HG03135 (cell line): ENCODE results near the gene CLIC4.
"Not testable (repeated sequence)": the region's sequence is repeated elsewhere in the genome, so short reads cannot be mapped to it uniquely, and the experiment has no call there.

Experiments
- ATAC-seq: cut with Tn5 transposase; IDR thresholded peaks from one replicate; pipeline ENCODE4 v1.9.1; 2021; ENCODE audit warnings: mild to moderate bottlenecking, moderate library complexity; ENCODE audit not compliant: unreplicated experiment

Gene CLIC4

DNA sequence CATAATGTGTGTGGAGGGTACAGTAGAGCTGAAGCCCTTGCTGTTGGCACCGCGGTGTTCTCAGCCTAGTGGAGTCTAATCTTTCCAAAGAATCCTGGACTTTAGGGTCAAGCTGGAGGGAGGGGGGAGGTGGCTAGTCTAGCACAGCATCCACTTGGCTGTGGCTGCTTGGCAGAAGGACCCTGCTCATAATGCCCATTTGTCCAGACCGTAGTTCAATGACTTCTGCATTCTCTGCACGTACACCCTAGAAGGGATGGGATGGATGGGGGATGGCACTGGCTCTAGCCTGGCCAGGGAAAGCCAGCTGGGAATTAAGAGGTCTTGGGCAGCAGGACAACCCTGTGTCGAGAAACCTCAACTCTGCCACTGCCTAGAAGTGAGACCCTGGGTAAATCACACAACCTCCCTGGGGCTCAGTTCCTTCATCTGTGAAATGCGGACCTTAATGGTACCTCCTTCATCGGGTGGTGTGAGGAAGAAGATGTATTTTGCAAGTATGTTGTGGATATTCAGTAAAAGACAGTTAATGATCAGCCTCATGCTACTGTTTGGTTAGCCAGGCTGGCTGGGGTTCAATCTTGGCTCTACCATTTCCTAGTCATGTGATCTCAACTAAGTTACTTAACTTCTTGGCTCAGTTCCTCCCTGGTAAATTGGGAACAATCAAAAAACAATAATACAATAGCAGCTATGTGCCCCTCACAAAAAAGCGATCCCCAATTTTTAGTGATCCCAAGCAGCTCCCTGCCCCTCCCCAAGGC is 27.2 kb upstream of the CLIC4 start:
- no peak for ATAC-seq

DNA sequence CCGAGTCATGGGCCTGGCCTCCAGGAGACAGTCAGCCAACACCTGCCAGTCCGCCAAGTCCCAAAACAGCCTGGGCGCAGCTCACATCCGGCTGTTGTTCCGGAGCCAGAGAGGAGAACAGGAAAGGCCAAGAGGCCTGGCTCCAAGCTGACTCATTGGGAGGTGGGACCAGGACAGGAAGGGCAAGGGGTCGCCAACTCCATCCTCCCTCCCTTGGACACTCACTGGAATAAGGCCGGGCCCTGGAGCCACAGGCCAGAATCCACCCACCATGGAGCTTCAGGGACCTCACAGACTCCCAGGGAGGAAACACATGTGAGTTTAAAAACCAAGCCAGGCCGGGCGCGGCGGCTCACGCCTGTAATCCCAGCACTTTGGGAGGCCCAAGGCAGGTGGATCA is 25.1 kb upstream of the CLIC4 start:
- no peak for ATAC-seq

DNA sequence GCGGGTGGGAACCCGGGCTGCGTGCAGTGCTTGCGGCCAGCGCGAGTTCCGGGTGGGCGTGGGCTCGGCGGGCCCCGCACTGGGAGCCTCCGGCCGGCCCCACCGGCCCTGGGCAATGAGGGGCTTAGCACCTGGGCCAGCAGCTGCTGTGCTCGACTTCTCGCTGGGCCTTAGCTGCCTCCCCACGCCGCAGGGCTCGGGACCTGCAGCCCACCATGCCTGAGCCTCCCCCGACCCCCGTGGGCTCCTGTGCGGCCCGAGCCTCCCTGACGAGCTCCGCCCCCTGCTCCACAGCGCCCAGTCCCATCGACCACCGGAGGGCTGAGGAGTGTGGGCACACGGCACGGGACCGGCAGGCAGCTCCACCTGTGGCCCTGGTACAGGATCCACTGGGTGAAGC is 23.7 kb upstream of the CLIC4 start:
- no peak for ATAC-seq

DNA sequence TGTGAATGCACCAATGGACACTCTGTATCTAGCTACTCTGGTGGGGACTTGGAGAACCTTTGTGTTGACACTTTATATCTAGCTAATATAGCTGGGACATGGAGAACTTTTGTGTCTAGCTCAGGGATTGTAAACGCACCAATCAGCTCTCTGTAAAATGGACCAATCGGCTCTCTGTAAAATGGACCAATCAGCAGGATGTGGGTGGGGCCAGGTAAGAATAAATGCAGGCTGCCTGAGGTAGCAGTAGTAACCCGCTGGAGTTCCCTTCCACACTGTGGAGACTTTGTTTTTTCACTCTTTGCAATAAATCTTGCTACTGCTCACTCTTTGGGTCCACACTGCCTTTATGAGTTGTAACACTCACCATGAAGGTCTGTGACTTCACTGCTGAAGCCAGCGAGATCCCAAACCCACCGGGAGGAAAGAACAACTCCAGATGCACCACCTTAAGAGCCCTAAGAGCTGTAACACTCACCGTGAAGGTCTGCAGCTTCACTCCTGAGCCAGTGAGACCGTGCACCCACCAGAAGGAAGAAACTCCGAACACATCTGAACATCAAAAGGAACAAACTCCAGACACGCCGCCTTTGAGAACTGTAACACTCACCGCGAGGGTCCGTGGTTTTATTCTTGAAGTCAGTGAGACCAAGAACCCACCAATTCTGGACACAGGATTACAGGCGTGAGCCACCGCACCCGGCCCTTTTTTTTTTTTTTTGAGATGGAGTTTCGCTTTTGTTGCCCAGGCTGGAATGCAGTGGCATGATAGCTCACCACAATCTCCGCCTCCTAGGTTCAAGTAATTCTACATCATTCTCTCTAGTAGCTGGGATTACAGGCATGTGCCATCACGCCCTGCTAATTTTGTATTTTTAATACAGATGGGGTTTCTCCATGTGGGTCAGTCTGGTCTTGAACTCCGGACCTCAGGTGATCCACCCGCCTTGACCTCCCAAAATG is 22.9 kb upstream of the CLIC4 start:
- not testable (repeated sequence) for ATAC-seq

DNA sequence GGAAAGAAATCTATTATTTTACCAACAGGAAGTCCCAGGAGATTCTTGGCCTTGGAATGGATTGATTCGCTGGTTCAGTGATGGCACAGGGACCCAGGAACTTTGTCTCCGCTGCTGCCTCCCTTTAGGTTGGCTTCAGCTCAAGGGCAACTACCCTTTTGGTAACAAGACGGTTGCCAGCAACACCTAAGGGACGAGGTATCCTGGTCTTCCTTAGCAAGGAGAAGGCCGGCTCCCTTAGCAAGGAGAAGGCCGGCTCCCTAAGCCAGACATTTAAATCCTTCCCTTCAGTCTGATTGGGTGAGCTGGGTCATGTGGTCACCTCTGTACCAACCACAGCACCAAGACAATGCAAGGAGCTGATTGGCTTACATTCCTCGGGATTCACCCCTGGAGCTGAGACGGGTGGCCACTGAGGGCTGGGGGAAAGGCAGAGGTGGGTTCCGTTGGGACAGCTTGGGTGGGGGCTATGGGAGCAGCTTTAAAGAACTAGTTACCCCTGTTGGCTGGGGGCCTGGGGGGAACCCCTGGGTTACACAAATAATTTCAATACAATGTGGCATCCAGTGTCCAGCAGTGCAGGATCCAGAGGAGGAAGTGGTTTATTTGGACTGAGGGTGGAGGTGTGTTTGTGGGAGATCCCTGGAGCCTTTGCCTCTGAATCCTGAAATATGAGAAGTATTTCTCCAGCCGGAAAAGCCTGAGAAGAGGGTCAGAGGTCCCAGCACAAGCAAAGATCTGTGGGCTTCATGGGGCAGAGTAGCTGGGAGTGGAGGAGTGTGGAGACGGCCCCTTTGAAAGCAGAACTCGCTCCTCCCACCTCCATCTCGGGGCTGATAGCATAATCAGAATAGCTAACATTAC is 20.7 kb upstream of the CLIC4 start:
- no peak for ATAC-seq

DNA sequence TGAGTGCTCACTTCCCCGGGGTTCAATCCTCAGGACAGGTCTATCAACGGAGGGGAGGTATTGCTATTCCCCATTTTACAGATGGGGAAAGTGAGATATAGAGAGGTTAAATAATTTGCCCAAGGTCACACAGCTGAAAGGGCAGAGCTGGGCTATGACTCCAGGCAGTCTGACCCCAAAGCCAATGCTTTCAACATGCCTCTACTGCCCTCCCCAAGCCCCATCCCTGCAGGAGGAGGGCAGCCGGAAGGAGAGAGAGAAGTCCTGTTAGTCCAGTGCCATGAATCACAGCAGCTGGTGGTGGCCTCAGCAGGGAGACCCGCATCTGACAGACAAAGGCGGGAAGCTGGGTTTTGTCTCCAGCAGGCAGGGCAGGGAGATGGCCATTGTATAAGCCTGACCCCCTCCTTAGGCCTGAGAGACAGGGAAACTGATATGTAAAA is 20.0 kb upstream of the CLIC4 start:
- ATAC-seq, result no peak

DNA sequence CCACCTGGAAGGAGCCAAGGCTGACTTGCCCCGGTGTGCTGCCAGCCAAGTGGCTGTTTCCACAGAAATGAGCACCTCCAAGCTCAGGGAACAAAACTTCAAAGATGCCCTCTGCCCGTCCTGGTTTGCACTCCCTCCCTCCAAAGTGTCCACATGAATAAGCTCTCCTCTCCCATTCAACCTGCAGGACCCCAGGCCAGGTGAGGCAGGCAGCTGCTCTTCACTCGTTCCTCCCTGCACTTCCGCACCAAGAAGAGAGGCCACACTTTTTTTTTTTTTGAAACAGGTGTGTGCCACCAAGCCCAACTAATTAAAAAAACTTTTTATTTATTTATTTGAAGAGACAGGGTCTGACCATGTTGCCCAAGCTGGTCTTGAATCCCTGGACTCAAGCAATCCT is 18.5 kb upstream of the CLIC4 start:
- ATAC-seq, result no peak

DNA sequence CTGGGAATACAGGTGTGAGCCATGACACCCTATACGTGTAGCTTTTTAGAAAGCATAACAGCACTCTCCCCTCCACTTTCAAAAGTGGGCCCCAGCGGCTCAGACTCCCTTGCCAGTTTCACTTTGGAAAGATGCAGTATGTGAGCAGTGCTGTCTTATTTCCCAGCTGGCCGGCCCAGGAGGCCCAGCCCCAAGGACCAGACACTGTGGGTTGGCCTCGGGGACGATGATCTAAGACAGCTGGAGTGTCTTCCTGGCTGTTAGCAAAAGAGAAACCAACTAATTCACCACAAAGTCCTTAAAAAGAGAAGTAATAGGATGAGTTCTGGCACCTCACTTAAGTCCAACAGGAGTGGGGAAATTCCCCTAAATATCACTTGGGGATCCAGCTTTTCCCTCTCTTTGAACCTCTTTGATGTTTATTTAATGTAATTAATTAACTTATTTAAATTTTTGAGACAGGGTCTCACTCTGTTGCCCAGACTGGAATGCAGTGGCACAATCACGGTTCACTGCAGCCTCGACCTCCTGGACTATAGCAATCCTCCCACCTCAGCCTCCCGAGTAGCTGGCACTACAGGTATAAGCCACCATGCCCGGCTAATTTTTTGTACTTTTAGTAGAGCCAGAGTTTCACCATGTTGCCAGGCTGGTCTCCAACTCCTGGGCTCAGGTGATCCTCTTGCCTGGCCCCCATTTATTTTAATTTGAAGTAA is 17.6 kb upstream of the CLIC4 start:
- peak; percentile 77 for ATAC-seq

DNA sequence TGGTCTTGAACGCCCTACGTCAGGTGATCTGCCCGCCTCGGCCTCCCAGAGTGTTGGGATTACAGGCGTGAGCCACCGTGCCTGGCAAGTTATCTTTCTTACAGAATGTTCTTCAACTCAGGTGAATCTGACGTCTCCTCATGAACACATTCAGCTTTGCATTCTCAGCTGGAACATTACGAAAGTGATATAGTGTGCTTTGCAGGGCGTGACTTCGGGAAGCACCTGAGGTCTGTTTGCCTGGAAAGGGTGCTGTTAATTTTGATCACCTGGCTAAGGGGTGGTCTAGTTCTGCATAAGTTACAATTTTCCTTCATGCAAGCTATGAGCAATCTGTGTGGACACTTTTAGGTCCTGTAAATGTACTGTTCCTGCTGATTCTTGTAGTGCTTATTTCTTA is 16.3 kb upstream of the CLIC4 start:
- no peak for ATAC-seq

DNA sequence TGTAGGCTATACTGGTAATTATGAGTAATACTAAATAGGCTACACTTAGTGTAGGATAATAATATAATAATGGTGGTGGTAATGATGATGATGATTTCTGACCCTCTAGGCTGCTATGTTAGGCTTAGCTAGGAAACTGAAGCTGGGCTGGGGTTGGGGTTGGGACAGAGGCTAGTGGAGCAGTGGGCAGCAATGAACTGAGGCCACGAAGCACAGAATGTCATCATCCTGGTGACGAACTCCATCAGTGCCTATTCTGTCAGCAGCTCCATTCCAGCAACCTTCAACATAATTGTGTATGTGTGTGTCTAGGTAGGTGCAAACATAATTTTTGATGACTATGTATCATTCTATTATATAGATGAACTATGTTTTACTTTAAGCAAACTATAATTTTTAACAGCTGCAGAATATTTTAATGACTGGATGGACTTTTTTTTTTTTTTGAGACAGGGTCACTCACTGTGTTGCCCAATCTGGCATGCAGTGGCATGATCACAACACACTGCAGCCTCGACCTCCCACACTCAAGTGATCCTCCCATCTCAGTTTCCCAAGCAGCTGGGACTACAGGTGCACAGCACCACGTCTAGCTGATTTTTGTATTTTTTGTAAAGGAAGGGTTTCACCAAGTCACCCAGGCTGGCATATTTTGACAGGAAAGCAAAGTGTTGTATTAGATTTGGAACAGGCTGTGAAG is 12.9 kb upstream of the CLIC4 start:
- no peak for ATAC-seq

DNA sequence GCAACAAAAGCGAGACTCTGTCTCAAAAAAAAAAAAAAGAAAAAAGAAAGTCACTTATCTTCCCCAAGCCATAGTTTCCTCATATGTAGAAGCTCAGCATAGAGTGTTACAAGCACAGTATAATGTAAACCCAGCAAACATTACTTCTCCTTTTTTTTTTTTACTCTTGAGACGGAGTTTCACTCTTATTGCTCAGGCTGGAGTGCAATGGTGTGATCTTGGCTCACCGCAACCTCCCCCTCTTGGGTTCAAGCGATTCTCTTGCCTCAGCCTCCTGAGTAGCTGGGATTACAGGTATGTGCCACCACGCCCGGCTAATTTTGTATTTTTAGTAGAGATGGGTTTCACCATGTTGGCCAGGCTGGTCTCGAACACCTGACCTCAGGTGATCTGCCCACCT is 11.9 kb upstream of the CLIC4 start:
- ATAC-seq, result not testable (repeated sequence)

DNA sequence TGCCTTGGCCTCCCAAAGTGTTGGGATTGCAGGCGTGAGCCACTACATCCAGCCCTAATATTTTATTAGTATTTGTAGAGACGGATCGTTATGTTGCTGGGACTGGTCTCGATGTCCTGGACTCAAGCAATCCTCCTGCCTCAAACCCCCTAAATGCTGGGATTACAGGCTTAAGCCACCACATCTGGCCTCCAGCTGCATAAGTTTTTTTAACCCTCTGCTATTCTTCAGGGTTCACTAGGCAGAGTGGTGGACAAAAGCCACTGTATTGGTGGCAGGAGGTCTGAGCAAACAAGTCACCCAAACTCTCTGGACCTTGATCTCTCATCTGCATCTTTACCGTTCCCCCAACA is 10.1 kb upstream of the CLIC4 start:
- no peak for ATAC-seq

DNA sequence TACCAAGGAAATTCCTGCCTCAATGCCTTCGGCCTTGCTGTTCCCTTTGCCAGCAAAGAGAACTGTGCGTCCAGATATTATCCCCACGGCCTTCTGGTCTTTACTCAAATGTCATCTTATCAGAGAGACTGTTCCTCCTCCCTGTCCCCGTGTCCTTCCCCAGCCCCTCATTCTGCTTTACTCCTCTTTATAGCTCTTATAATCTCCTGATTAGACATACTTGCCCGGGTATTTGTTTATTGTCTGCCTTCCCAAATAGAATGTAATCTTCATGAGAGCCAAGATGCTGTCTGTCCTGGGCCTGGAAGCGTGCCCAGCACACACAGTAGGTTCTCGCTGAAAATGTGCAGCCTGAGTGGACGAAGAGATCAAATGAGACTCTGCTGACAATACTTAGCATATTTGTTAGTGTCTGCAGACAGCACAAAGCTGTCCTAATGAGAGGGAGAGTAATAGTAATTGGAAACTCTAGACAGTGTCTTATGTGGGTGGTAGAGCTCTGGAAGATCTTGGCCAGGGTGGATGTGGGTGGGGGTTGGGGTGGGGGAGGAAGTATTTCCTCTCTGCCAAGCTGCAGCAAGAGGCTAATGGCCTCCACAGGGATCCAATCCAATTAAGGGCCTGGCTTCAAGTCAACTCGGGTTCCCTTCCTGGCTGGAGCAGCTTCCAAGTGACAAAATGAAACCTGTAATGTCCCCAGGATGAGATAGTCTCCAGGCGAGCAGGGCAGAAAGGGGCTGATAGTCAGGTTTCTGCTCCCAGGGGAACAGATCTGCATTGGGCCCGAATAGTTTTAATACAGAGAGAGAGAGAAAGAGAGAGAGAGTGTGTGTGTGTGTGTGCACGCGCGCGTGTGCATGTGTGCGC is 9.5 kb upstream of the CLIC4 start:
- no peak for ATAC-seq

DNA sequence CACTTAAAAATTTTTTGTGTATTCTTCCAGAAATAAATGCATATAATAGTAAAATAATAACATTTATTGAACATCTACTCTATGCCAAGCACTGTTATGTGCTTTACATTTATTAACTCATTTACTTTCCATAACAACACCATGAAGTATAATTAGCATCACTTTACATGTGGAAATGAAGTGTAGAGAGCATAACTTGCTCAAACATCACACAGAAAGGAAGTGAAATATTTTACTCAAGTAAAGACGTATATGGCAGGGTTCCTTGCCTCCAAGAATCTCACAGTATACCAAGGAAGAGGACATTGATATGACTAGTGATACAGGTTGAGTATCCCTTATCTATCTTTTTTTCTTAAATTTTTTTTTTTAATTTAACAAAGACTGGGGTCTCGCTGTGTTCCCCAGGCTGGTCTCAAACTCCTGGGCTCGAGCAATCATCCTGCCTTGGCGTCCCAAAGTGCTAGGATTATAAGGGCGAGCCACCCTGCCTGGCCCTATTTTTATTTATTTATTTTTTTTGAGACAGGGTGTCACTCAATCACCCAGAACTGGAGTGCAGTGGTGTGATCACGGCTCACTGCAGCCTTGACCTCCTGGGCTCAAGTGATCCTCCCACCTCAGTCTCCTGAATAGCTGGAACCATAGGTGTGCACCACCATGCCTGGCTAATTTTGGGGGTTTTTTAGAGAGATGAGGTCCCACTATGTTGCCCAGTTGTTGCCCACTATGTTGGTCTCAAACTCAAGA is 7.7 kb upstream of the CLIC4 start:
- no peak for ATAC-seq

DNA sequence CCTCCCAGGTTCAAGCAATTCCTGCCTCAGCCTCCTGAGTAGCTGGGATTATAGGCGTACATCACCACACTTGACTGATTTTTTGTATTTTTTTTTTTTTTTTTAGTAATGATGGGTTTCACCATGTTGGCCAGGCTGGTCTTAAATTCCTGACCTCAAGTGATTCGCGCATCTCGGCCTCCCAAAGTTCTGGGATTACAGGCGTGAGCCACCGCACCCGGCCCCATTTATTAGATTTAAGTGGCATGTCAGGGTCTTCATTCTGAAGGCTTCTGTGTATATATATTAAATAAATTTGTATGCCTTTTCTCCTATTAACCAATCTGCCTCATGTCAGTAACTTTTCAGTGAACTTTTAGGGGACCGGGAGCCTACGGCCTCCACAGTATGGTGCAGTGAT is 6.0 kb upstream of the CLIC4 start:
- no peak for ATAC-seq

DNA sequence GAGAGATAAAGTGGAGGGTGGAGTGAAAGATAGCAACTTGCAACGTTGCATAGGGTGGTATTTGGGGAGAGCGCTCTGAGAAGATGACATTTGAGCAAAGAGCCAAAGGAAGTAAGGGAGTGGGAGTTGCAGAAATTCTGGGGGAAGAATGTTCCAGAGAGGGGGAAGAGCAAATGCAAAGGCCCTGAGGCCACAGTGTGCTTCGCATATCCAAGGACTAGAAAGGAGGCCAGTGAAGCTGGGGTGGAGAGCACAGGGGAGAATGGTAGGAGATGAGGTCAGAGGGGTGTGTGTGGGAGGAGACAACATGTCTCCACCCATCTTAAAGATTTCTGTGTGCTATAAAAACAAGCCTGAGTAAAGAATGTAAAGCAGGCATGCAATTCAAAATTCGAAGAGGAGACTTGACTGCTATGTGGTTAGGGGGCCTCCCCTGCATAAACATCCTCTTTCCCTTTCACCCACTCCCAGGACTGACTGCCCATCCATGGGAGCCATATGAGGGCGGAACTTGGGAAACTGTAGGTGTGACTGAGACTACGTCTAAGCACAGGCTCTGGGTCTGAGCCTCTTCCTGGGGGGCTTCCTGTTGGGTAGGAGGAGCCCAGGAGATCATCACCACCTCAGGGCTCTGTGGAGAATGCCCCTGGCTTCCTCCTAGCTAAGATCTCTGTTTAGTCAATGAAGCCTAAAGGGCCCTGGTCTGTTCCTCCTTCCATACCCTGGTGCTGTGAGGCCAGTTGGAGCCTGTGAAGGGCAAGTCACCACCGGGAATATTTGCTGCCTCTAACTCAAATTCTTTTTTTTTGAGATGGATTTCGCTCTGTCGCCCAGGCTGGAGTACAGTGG is 2.9 kb upstream of the CLIC4 start:
- ATAC-seq, result no peak
